NB4 (cell line): ENCODE results near the gene CORIN.

Experiments used
- POLR2A ChIP-seq: IDR thresholded peaks from 2 replicates; pipeline ENCODE4 v1.6.1; 2011; ENCODE audit warnings: mild to moderate bottlenecking; ENCODE audit not compliant: insufficient read length; ENCODE audit errors: extremely low read depth
- TF ChIP-seq, protein P1 (sequence below): IDR thresholded peaks from one replicate; pipeline ENCODE4 v1.5.1; 2012; ENCODE audit warnings: low read depth, low read length

- TF ChIP-seq, protein P1, sequence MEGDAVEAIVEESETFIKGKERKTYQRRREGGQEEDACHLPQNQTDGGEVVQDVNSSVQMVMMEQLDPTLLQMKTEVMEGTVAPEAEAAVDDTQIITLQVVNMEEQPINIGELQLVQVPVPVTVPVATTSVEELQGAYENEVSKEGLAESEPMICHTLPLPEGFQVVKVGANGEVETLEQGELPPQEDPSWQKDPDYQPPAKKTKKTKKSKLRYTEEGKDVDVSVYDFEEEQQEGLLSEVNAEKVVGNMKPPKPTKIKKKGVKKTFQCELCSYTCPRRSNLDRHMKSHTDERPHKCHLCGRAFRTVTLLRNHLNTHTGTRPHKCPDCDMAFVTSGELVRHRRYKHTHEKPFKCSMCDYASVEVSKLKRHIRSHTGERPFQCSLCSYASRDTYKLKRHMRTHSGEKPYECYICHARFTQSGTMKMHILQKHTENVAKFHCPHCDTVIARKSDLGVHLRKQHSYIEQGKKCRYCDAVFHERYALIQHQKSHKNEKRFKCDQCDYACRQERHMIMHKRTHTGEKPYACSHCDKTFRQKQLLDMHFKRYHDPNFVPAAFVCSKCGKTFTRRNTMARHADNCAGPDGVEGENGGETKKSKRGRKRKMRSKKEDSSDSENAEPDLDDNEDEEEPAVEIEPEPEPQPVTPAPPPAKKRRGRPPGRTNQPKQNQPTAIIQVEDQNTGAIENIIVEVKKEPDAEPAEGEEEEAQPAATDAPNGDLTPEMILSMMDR, result no peak
- no peak for TF ChIP-seq POLR2A
These were observed 24.4 kb upstream of the CORIN start for GRCh38 chr4:47862297-47862696.
